Mesothelial cell of epicardium (in vitro differentiated cells): ENCODE data around the gene TBCD. TPM values are rescaled to one million over a fixed set of nuclear protein-coding genes. Genes with fewer than 3 reads are reported as not detected.

Source experiments
- DNase-seq, 2 experiments: peaks; one replicate each; pipeline ENCODE4 v3.0.0; 2021; ENCODE audit warnings: low spot score in 2 of 2; ENCODE audit not compliant: unreplicated experiment in 2 of 2
- H3K27ac Mint-ChIP-seq: 2 replicates; pipeline ENCODE4 v1.8.0; 2021; ENCODE audit warnings: mixed read lengths
- H3K27me3 Mint-ChIP-seq: 2 replicates; pipeline ENCODE4 v1.8.0; 2021; ENCODE audit warnings: low read depth, mixed read lengths
- H3K36me3 Mint-ChIP-seq: 2 replicates; pipeline ENCODE4 v1.8.0; 2021; ENCODE audit warnings: mixed read lengths
- H3K4me1 Mint-ChIP-seq: 2 replicates; pipeline ENCODE4 v1.8.0; 2021; ENCODE audit warnings: mixed read lengths
- H3K4me3 Mint-ChIP-seq: 2 replicates; pipeline ENCODE4 v1.8.0; 2021; ENCODE audit warnings: mild to moderate bottlenecking, moderate library complexity, mixed read lengths
- H3K9me3 Mint-ChIP-seq: 2 replicates; pipeline ENCODE4 v1.8.0; 2021; ENCODE audit warnings: mixed read lengths
- total RNA-seq: library from RNA; stranded (reverse); gene quantifications from 3 replicates; pipeline ENCODE4 v1.2.1, GENCODE V29; 2021
- TF ChIP-seq, protein P1 (sequence below): fragments of 200-600 bp; sonication (generic); IDR thresholded peaks from one replicate; pipeline ENCODE4 v1.5.0; 2021; ENCODE audit warnings: antibody characterized with exemption; ENCODE audit not compliant: unreplicated experiment

TBCD gene
- total RNA-seq, 1 donor from 2014 or later: 117 TPM

DNA sequence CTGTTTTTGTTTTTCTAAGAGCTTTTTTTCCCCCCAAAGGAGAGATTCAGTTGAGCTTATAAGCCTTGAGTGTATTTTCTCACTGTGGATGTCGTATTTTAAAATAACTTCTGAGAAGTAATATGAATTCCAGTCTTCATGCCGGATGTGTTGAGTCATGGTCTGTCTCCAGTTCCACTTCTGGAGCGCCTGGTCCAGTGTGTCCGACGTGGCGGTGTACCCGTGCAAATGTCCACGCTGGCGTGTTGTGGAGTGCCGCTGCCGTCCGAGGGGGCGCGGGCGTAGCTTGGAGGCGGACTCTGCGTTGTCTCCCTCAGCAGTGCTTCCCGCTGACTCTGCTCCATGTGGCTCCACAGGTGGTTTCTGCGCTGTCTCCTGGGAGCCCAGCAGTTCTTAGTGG lies 148.9 kb downstream of the TBCD start:
- no peak overlapping the region for H3K27ac Mint-ChIP-seq
- no peak overlapping the region for H3K4me3 Mint-ChIP-seq
- TF ChIP-seq, protein P1, sequence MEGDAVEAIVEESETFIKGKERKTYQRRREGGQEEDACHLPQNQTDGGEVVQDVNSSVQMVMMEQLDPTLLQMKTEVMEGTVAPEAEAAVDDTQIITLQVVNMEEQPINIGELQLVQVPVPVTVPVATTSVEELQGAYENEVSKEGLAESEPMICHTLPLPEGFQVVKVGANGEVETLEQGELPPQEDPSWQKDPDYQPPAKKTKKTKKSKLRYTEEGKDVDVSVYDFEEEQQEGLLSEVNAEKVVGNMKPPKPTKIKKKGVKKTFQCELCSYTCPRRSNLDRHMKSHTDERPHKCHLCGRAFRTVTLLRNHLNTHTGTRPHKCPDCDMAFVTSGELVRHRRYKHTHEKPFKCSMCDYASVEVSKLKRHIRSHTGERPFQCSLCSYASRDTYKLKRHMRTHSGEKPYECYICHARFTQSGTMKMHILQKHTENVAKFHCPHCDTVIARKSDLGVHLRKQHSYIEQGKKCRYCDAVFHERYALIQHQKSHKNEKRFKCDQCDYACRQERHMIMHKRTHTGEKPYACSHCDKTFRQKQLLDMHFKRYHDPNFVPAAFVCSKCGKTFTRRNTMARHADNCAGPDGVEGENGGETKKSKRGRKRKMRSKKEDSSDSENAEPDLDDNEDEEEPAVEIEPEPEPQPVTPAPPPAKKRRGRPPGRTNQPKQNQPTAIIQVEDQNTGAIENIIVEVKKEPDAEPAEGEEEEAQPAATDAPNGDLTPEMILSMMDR: no peak

DNA sequence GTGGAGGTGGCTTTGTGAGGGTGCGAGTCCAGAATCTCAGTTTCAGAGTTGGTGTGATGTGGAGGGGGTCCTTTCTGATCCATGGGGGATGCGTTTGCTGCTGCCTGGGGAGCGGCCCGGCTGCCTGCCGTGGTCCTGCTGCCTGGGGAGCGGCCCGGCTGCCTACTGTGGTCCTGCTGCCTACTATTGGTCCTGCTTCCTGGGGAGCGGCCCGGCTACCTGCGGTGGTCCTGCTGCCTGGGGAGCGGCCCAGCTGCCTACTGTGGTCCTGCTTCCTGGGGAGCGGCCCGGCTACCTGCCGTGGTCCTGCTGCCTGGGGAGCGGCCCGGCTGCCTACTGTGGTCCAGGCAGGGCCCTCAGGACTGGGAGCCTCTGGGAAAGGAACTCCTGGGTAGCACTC lies 149.5 kb downstream of the TBCD start:
- no peaks in the 10 kb centered on the region for H3K27me3 Mint-ChIP-seq
- no peak overlapping the region for H3K4me3 Mint-ChIP-seq
- H3K27ac Mint-ChIP-seq: no peak overlapping the region
- H3K9me3 Mint-ChIP-seq: no peaks in the 10 kb centered on the region
- no peak for DNase-seq
- H3K36me3 Mint-ChIP-seq: peaks cover 39% of the 10 kb centered on the region
- H3K4me1 Mint-ChIP-seq: no peaks in the 10 kb centered on the region
- TF ChIP-seq, protein P1: no peak

More for the DNA sequence above, 148.9 kb downstream of the TBCD start:
- Mint-ChIP-seq H3K9me3 (no peaks in the 10 kb centered on the region), H3K27me3 (no peaks in the 10 kb centered on the region), H3K36me3 (peaks cover 36% of the 10 kb centered on the region), H3K4me1 (no peaks in the 10 kb centered on the region)
- DNase-seq: no peak

DNA sequence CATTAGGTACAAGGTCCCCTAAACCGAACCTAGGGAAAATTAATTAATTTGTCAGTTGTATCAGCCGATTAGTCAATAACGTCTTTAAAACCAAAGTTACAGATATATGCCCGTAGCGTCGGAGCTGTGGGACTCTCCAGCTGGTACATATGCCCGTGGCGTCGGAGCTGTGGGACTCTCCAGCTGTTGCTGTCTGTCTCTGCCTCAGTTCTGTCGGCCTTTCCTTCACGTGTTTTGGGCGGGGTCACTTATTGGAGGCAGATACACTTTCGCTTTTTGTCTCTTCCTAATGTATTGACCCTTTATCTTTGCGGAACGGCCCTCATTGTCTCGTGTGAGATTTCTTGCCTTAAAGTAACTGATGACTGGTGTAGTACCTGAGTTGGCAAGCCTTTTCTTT lies 150.0 kb downstream of the TBCD start:
- no peak overlapping the region for H3K27ac Mint-ChIP-seq
- H3K36me3 Mint-ChIP-seq: peaks cover 37% of the 10 kb centered on the region
- TF ChIP-seq, protein P1: no peak
- H3K9me3 Mint-ChIP-seq: no peaks in the 10 kb centered on the region
- no peak for DNase-seq
- no peaks in the 10 kb centered on the region for H3K27me3 Mint-ChIP-seq
- H3K4me3 Mint-ChIP-seq: no peak overlapping the region
- H3K4me1 Mint-ChIP-seq: no peaks in the 10 kb centered on the region

DNA sequence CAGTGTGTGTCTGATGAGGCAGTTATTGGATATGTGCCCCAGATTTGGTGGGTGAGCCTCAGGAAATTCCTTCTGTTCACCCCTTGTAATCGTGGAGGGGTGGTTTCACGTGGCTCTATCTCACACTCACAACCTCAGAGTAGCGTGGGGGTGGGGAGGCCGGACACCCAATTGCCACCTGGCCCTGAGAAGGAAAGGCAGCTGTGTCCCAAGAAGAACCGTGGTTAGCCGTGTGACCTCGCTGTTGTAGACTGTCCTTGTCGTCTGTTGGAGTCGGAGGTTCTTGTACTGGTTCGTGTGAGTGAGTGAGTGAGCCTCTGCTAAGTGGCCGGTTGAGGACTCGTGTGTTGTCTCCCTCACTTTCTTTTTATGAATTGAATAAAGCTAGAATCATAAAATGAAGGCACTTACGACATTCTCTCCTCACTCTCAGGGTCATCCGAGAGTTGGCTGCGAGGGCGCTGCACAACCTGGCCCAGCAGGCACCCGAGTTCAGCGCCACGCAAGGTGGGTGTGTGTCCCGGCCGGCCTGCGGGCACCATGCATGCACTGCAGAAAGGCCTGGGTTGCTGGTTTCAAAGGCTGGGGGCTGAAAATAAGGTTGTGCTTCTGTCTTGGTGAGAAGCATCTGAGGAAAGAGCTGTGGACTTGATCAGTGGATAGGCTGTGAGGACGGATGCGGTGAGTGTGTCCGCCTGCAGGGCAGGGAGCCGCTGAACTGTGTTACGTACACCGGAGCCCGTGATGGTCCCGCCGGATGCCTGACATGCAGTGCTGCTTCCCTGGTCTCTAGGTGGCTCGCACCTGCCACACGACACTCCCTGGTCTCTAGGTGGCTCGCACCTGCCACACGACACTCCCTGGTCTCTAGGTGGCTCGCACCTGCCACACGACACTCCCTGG lies 151.4 kb downstream of the TBCD start:
- no peak overlapping the region for H3K4me3 Mint-ChIP-seq
- no peak for DNase-seq
- H3K9me3 Mint-ChIP-seq: no peaks in the 10 kb centered on the region
- peaks cover 31% of the 10 kb centered on the region for H3K36me3 Mint-ChIP-seq
- TF ChIP-seq, protein P1: no peak
- no peak overlapping the region for H3K27ac Mint-ChIP-seq
- no peaks in the 10 kb centered on the region for H3K4me1 Mint-ChIP-seq
- H3K27me3 Mint-ChIP-seq: no peaks in the 10 kb centered on the region

DNA sequence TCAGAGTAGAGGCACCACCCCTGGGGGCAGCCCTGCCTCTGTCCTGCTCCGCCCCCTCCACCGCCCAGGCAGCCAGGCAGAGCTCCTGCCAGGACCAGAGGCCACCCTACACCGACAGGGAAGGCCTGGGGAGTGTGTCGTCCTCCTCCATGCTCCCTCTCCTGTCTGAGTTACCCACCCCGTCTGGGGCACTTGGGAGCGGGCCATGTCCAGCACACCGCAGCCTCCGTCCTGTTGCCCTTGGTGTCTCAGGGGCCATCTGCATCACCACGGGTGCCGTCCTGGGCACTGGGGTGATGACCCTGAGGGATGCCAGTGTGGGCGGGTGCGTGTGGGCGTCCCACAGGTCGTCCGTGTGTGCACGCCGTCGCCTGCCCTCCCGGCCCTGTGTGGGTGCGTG lies 153.3 kb downstream of the TBCD start:
- no peak for DNase-seq
- TF ChIP-seq, protein P1: no peak
- peaks cover 20% of the 10 kb centered on the region for H3K36me3 Mint-ChIP-seq
- H3K4me3 Mint-ChIP-seq: no peak overlapping the region
- H3K4me1 Mint-ChIP-seq: no peaks in the 10 kb centered on the region
- H3K27ac Mint-ChIP-seq: no peak overlapping the region
- H3K9me3 Mint-ChIP-seq: no peaks in the 10 kb centered on the region
- H3K27me3 Mint-ChIP-seq: no peaks in the 10 kb centered on the region
